Osteoblast (primary cell): ENCODE data around the gene CDCA5. TPM values are rescaled to one million over a fixed set of nuclear protein-coding genes. Genes with fewer than 3 reads are reported as not detected.

Experiments used
- DNase-seq: peaks from one replicate; pipeline ENCODE4 v3.0.0; 2011; ENCODE audit warnings: low spot score, mixed read lengths; ENCODE audit not compliant: insufficient read length; ENCODE audit errors: missing footprints
- H2AFZ ChIP-seq: 2 replicates; pipeline ENCODE4 v1.6.0; 2011; ENCODE audit warnings: mild to moderate bottlenecking, low read length
- H3K27ac ChIP-seq: 2 replicates; pipeline ENCODE4 v1.5.1; 2011; ENCODE audit warnings: mild to moderate bottlenecking, low read depth, low read length, moderate library complexity
- H3K27me3 ChIP-seq: 2 replicates; pipeline ENCODE4 v1.6.0; 2012; ENCODE audit warnings: mild to moderate bottlenecking, control low read depth, inconsistent platforms, low read length, moderate library complexity; ENCODE audit not compliant: insufficient read depth
- H3K36me3 ChIP-seq: 2 replicates; pipeline ENCODE4 v1.5.1; 2011; ENCODE audit warnings: mild to moderate bottlenecking, low read length, control low read depth, moderate library complexity; ENCODE audit not compliant: insufficient read depth
- H3K4me1 ChIP-seq: 2 replicates; pipeline ENCODE4 v1.5.1; 2011; ENCODE audit warnings: mild to moderate bottlenecking, low read length, control low read depth, moderate library complexity; ENCODE audit not compliant: insufficient read depth
- H3K4me2 ChIP-seq: 2 replicates; pipeline ENCODE4 v1.6.0; 2011; ENCODE audit warnings: mild to moderate bottlenecking, low read length; ENCODE audit not compliant: insufficient read depth
- H3K4me3 ChIP-seq: fragments of 200-600 bp; sonication (generic); 3 replicates; pipeline ENCODE4 v1.5.1; 2012; ENCODE audit warnings: mild to moderate bottlenecking, low read length, inconsistent platforms; ENCODE audit not compliant: insufficient read depth
- H3K79me2 ChIP-seq: 2 replicates; pipeline ENCODE4 v1.6.0; 2012; ENCODE audit warnings: mild to moderate bottlenecking, low read length, control low read depth, inconsistent platforms; ENCODE audit not compliant: insufficient read depth
- H3K9me3 ChIP-seq: 2 replicates; pipeline ENCODE4 v1.5.1; 2011; ENCODE audit warnings: low read depth, low read length, control low read depth
- H4K20me1 ChIP-seq: 2 replicates; pipeline ENCODE4 v1.6.0; 2012; ENCODE audit warnings: mild to moderate bottlenecking, low read length, control low read depth; ENCODE audit not compliant: insufficient read depth
- total RNA-seq: library from RNA; depleted of rRNA; stranded (reverse); fragments of >200 nt; gene quantifications from 2 replicates; pipeline ENCODE4 v1.2.3, GENCODE V29; 2012
- TF ChIP-seq, protein P1 (sequence below): IDR thresholded peaks from 2 replicates; pipeline ENCODE4 v1.5.1; 2011; ENCODE audit warnings: mild to moderate bottlenecking, low read depth, low read length, moderate library complexity; ENCODE audit errors: extremely low read depth

The CDCA5 gene
- total RNA-seq, 1 donor, result 3.3 TPM

DNA sequence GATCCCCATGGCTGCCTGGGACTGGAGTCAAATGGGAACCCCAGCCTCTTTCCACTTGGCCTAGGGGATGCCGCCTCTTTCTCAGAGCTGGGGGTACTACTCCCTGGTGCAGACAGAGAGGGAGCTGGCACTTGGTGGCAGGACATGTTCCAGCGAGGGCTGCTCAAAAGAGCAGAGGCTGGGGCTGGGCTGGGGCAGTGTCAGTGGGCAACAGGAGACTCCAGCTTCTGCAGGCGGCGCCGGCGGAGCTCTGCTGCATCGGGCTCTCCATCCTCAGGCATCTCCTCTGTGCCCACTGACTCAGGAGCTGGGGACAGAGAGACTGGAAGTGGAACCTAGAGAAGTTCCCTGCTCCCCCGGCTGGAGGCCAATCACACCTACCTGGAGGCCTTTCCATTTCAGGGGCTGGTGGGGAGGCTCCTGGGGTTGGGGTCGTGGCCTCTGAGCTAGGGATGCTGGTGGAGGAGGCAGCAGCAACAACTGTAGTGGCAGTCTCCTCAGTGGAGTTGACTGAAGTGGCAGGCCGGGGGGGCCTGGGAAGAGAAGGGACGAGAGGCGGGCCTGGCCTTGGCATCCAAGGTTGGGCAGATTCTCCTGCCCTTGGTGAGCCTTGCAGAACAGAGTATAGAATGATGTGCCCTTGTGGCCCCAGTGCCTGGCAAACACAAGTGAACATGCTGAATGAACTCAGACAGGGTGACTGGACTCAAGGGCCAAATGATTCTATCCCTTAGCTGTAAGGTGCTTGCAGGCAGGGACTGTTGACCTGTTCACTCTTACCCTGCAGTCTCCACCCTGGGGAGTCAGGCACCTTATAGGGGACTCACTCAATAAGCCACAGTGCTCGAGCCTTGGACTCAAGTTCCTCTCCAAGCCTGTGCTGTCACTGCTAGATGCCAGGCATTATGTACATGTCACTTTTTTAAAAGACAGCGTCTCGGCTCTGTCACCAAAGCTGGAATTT, 44.6 kb upstream of the CDCA5 start:
- peaks cover 37% of the 10 kb centered on the region for H4K20me1 ChIP-seq
- peaks cover 10% of the 10 kb centered on the region for H3K4me1 ChIP-seq
- no peaks in the 10 kb centered on the region for H3K27me3 ChIP-seq
- DNase-seq, result peak; percentile 62
- H3K79me2 ChIP-seq, result peaks cover 49% of the 10 kb centered on the region
- H3K9me3 ChIP-seq, result no peaks in the 10 kb centered on the region
- no peak overlapping the region for H3K27ac ChIP-seq
- TF ChIP-seq, protein P1, sequence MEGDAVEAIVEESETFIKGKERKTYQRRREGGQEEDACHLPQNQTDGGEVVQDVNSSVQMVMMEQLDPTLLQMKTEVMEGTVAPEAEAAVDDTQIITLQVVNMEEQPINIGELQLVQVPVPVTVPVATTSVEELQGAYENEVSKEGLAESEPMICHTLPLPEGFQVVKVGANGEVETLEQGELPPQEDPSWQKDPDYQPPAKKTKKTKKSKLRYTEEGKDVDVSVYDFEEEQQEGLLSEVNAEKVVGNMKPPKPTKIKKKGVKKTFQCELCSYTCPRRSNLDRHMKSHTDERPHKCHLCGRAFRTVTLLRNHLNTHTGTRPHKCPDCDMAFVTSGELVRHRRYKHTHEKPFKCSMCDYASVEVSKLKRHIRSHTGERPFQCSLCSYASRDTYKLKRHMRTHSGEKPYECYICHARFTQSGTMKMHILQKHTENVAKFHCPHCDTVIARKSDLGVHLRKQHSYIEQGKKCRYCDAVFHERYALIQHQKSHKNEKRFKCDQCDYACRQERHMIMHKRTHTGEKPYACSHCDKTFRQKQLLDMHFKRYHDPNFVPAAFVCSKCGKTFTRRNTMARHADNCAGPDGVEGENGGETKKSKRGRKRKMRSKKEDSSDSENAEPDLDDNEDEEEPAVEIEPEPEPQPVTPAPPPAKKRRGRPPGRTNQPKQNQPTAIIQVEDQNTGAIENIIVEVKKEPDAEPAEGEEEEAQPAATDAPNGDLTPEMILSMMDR, result no peak
- H3K36me3 ChIP-seq, result peaks cover 82% of the 10 kb centered on the region
- no peak overlapping the region for H3K4me2 ChIP-seq
- no peak overlapping the region for H2AFZ ChIP-seq
- H3K4me3 ChIP-seq, result no peak overlapping the region

DNA sequence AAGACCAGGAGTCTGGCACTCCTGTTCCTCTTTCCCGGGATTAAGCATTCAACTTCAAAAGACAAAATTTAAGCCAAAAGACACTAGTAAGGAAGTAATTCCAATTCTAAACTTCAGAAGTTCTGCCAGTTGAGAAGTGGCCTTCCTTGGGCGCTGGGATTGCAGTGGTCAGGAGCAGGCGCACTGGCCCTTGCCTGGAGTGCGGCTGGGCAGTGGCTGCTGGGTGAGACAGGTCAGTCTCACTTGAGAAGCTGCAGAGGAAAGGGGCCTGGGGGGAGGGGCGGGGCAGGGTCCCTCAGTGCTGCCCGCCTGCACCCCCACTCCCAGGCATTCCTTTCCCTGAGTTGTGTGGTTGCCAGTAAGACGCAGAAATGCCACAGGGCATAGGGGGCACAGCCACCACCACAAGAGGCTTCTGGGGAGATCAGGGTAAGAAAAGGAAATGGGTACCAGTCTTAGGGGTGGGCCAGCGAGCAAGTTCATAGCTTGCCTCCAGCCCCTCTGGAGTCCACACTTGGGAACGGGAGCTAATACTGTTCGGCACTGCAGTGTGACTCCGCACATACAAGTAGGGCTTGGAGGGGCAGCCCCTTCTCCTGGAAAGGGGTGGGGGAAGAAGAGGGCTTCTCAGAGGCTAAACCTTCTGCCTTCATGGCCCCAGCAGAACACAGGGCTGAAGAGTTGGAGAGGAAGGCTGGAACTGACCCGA, 43.8 kb upstream of the CDCA5 start:
- Histone ChIP-seq H3K27ac (no peak overlapping the region), H2AFZ (no peak overlapping the region), H4K20me1 (peaks cover 28% of the 10 kb centered on the region), H3K27me3 (no peaks in the 10 kb centered on the region), H3K4me1 (peaks cover 7% of the 10 kb centered on the region), H3K9me3 (no peaks in the 10 kb centered on the region), H3K4me2 (no peak overlapping the region), H3K4me3 (no peak overlapping the region), H3K36me3 (peaks cover 79% of the 10 kb centered on the region), H3K79me2 (peaks cover 48% of the 10 kb centered on the region)
- TF ChIP-seq, protein P1, result no peak
- DNase-seq, result no peak

DNA sequence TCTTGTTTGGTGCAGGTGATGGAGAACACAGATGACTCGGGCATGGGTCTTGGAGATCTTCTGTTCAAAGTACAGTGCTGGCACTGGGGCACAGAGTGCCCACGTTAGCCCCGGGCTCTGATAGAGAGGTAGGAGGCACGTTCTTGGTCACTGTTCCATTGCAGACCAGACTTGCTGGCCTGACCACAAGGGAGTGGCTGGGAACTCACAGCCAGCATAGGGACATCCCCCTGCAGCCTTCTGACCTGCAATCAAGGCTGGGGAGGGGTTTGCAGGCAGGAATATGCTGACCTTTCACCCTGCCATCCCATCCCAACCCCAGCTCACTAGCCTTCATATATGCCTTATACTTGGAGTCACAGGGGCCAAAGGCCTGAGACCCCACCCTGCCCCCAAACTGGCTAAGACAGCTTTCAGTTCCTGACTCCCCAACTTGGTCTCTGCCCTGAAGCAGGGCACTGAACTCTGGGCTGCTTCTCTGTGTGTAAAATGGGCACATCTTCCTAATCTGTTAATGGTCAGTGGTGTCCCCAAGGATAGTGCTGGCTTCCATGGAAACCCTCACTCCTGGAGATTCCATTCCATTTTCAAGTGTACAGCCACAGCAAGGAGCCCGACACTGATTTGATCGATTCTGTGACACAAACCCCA, 42.9 kb upstream of the CDCA5 start:
- Histone ChIP-seq H4K20me1 (peaks cover 20% of the 10 kb centered on the region), H2AFZ (no peak overlapping the region), H3K9me3 (no peaks in the 10 kb centered on the region)

More for the DNA sequence above, 42.9 kb upstream of the CDCA5 start:
- DNase-seq, result peak; percentile 72
- TF ChIP-seq, protein P1, result no peak
- Histone ChIP-seq H3K27ac (no peak overlapping the region), H3K4me3 (no peak overlapping the region), H3K4me1 (peaks cover 5% of the 10 kb centered on the region), H3K27me3 (no peaks in the 10 kb centered on the region), H3K79me2 (peaks cover 45% of the 10 kb centered on the region), H3K4me2 (no peak overlapping the region), H3K36me3 (peaks cover 70% of the 10 kb centered on the region)
